RWPE1 (cell line): ENCODE results near the gene STAU1.
A peak's percentile ranks its signal among the peaks of the same experiment; 100 is the strongest.
"Not testable (repeated sequence)": the region's sequence is repeated elsewhere in the genome, so short reads cannot be mapped to it uniquely, and the experiment has no call there.

Experiments used
- CTCF ChIA-PET: fragments of 350-600 bp; sonication (Branson Sonifier 250); formaldehyde crosslinking; extraction: SDS; loops from one replicate; lab custom pipeline; 2021; lab: Yijun Ruan, JAX
- POLR2A ChIA-PET: fragments of 400-600 bp; formaldehyde crosslinking; extraction: SDS; loops from one replicate; lab custom pipeline; 2020; ENCODE audit warnings: antibody characterized with exemption; ENCODE audit not compliant: low non-redundant PET; lab: Yijun Ruan, JAX
- DNase-seq: peaks from one replicate; pipeline ENCODE4 v3.0.0; 2012; ENCODE audit warnings: low spot score
- H3K27ac ChIP-seq: fragments of 450-650 bp; 2 replicates; pipeline ENCODE4 v1.5.1; 2017
- TF ChIP-seq, protein P1 (sequence below): fragments of 450-650 bp; conservative IDR thresholded peaks from 2 replicates; pipeline ENCODE4 v1.5.1; 2017; ENCODE audit warnings: low read depth, mild to moderate bottlenecking

The STAU1 gene

DNA sequence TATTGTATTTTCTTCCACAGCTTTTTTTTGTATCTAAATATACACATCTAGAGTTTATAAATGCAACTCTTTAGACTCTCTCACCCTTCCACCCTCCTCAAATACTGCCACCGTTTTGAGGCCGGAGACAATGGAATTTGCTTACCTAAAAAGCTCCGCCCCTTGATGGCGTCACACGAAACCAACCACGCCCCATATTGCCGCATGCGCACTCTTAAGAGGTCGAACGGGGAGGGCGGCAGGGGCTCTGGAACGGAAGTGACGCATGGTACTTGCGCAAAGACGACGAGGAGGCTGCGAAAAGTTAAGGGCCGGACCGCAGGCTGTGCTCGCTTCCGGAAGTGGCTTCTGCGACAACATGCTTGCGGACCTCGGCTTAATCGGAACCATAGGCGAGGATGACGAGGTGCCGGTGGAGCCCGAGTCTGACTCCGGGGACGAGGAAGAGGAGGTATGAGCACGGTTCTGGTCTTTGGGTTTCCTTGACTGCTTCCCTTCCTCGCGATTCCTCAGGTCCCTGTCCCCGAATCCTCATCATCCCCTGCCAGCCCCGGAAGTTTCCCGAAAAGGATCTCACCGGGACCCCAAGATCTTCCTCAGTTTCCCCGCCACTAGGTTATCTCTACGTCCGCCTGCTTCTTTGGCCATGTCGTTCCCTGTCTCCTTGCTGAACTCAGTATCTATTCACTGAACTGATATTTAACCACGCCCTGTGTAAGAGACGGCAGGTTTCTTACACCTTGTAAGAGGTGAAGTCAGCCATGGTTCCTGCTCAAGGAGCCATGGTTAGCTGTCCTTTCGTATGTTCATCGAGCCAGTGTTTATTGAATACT, 31.2 kb upstream of the STAU1 start, which contains the start of gene DDX27:
DDX27 (plus strand) TSS at position 326 of the 833 bp plus-strand sequence; CDS start at position 359, 33 bp downstream.
- peak within 1 kb of the TSS; percentile 78 for H3K27ac ChIP-seq

DNA sequence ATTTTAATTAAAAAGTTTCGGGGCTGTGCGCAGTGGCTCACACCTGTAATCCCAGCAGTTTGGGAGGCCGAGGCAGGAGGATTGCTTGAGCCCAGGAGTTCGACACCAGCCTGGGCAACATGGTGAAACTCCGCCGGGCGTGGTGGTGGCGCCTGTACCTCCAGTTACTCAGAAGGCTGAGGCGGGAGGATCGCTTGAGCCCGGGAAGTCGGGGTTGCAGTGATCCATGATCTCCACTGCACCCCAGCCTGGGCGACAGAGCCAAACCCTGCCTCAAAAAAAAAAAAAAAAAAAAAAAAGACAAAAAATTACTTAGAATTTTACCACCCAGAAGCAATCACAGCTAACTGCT, 30.6 kb upstream of the STAU1 start:
- ChIA-PET POLR2A (interaction anchor here (0.7 kb wide), 2 partner anchors 37 to 100 kb away, joined by 6 to 7 read pairs; no protein-coding TSS in a partner anchor), CTCF (interaction anchor here (0.6 to 1.0 kb wide), 5 partner anchors 46 to 387 kb away, joined by 3 to 9 read pairs (median 8); no protein-coding TSS in a partner anchor)
- not testable (repeated sequence) for DNase-seq
- peak overlapping the region; percentile 78 for H3K27ac ChIP-seq

More for the DNA sequence above, 31.2 kb upstream of the STAU1 start, which contains the start of gene DDX27:
- TF ChIP-seq, protein P1, sequence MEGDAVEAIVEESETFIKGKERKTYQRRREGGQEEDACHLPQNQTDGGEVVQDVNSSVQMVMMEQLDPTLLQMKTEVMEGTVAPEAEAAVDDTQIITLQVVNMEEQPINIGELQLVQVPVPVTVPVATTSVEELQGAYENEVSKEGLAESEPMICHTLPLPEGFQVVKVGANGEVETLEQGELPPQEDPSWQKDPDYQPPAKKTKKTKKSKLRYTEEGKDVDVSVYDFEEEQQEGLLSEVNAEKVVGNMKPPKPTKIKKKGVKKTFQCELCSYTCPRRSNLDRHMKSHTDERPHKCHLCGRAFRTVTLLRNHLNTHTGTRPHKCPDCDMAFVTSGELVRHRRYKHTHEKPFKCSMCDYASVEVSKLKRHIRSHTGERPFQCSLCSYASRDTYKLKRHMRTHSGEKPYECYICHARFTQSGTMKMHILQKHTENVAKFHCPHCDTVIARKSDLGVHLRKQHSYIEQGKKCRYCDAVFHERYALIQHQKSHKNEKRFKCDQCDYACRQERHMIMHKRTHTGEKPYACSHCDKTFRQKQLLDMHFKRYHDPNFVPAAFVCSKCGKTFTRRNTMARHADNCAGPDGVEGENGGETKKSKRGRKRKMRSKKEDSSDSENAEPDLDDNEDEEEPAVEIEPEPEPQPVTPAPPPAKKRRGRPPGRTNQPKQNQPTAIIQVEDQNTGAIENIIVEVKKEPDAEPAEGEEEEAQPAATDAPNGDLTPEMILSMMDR: no peak
- ChIA-PET CTCF (interaction anchor here (0.6 to 1.0 kb wide), 6 partner anchors 46 to 1821 kb away, joined by 3 to 9 read pairs (median 6); no protein-coding TSS in a partner anchor), POLR2A (interaction anchor here (0.5 to 0.7 kb wide), 6 partner anchors 37 to 101 kb away, joined by 3 to 9 read pairs (median 5); no protein-coding TSS in a partner anchor)
- peak; percentile 99 for DNase-seq

DNA sequence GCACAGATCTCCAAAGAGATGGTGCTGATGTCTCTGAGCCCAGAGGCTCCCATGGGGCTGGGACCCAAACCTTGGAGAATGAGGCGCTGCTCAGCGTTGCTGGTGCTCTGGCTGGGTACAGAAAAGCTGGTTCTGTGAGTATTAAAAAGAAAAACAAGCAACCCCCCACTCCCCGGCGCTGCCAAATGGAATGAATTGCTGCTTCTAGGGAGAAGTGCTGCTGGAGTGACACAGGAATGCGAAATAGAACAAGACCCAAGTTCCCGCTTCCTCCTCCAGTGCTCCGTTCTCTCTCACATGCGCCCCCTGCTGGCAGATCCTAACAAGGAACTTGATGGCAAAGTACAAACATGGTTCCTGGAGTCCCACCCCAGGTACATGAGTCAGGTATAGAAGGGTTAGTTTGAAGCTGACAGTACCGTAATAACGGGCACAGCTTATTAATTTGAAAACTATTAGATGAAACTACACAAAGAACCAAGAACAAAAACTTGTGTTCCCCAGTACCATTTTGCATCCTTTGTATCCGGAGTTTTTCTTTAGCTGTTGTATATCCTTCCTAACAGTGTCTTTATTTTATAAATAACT, 29.0 kb upstream of the STAU1 start:
- ChIA-PET CTCF (interaction anchor here (0.5 to 2.8 kb wide), 39 partner anchors 9 to 1961 kb away, joined by 3 to 41 read pairs (median 3); no protein-coding TSS in a partner anchor), POLR2A (interaction anchor here (0.6 to 0.8 kb wide), 3 partner anchors 21 to 85 kb away, joined by 3 to 7 read pairs (median 4); no protein-coding TSS in a partner anchor)
- peak; percentile 89 for DNase-seq
- TF ChIP-seq, protein P1: peak; percentile 98
- H3K27ac ChIP-seq: peak overlapping the region; percentile 23; the same call in 1 of the 2 replicates

DNA sequence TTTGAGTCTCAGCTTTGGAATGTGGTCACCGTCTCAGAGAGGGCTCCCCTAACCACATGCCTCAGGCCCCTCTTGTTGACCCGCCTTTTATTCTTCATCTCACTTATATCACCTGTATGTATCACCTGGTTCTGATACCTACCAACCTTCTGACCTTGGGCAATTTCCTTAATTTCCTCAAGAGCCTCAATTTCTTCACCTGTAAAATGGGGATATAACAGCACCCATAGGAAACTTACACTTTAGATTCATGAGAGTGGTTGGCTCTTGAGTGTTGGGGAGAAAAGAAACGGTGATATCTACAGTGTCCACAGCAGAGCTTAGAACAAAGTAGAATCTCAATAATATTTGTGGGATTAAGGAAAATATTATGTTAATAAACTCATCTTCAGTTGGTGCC, 27.1 kb upstream of the STAU1 start:
- no peak for DNase-seq
- no peak overlapping the region for H3K27ac ChIP-seq
- ChIA-PET CTCF (interaction anchor here (1.6 kb wide), 1 partner anchor 82 kb away, joined by 10 read pairs; no protein-coding TSS in a partner anchor), POLR2A (no interaction called here)
- TF ChIP-seq, protein P1: no peak

DNA sequence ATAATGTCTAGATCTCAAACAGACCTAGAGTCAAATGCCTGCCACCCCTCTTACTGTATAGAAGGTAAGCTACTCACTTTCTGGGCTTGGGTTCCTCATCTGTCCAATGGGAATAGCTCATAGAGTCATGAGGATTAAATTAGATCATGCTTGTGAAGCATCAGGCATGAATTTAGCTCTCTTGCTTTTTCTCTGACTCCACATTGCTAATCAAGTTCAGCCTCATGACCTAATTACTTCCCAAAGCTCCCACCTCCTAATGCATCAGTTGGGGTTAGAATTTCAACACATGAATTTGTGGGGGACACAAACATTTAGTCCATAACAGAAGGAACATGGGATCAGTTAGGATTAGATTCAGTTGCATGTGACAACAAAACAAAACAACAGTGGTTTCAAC, 26.4 kb upstream of the STAU1 start:
- TF ChIP-seq, protein P1: no peak
- CTCF ChIA-PET: interaction anchor here (0.6 to 1.6 kb wide), 3 partner anchors 27 to 381 kb away, joined by 3 to 10 read pairs (median 4); no protein-coding TSS in a partner anchor
- POLR2A ChIA-PET: no interaction called here
- no peak overlapping the region for H3K27ac ChIP-seq
- DNase-seq: no peak

DNA sequence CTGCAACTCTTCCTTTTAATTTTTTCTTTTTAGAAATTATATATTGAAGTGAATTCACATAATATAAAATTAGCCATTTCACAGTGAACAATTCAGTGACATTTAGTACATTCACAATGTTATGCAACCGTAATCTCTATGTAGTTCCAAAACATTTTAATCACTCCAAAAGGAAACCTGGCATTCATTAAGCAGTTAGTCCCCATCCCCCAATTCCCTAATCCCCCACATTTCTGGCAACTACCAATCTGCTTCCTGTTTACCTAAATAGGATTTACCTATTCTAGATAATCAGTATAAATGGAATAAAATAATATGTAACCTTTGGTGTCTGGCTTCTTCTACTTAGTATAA, 22.6 kb upstream of the STAU1 start:
- CTCF ChIA-PET: no interaction called here
- no peak overlapping the region for H3K27ac ChIP-seq
- POLR2A ChIA-PET: no interaction called here
- DNase-seq: no peak
- TF ChIP-seq, protein P1: no peak
